ENCODE results near the gene SMARCC1.
"Not testable (repeated sequence)": the region's sequence is repeated elsewhere in the genome, so short reads cannot be mapped to it uniquely, and the experiment has no call there.

Gene SMARCC1

DNA sequence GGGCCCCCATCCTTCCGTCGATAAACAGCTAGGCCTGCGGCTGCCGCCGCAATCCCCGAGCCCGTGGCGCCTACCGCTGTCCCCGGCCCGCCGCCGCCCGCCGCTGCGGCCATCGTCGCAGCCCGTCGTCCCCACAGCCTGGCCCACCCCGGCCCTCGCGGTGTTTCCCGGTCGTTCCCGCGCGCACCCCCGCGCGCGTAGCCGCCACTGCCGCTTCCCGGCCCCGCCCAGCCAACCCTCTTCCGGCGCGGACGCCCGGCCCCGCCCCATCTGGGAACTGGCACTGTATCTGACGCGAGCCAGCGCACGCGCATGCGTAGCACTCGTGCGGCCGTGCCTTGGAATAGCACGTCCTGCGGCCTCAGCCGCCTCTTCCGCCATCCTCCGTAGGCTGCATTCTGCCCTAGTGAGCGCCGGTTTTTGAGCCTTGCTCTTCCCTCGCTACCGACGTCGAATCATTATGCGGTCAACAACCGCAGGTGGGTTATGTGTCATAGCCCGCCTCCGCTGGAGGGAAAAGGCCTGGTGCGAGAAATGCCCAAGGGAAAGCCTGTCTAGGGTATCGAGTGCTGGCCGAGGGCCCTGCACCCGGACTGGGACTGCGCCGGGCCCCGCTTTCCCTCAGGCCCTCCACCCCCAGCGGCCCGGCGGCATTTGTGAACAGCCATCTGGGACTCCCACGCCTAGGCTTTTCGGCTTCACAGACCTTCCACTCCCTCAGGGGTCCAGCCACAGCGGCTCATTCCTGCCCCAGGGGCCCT is at the start of gene SMARCC1:
Gene SMARCC1, minus strand, starts transcription at position 209 of the 761 bp plus-strand sequence. Its CDS starts 96 bp downstream, at position 113.
- DNase-seq = peak; percentile 99

DNA sequence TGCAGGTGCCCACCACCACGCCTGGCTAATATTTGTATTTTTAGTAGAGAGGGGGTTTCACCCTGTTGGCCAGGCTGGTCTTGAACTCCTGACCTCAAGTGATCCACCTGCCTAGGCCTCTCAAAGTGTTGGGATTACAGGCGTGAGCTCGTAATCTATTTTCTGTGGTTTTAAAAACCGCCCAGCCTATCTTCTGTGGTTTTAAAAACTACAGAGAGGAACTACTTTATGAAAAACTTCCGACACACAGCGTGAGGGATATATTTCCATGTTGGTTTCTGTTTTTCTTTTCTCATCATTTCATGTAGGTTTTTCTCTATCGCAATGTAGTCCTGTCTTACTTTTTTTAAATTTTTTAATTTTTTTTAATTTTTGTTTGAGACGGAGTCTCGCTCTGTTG is 47.8 kb upstream of the SMARCC1 start:
- not testable (repeated sequence) for DNase-seq

DNA sequence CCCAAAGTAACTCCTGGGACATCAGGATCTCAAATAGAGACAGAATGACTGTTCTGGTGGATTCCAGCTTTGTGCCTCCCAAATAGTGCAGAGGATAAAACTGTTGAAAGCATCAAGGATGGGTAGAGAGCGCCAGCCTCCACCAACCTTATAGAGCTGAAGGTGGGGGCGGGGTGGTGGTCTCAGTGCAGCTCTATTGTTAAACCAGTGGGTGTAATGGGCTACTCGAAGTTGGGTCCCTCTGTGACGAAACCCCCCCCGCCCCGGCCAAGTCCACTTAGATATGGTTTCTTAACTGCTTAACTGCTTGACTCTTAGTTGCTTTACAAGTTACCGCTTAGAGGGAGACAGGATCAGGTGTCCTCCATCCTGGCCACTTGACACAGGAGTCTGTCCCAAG is 43.9 kb upstream of the SMARCC1 start:
- no peak for DNase-seq

DNA sequence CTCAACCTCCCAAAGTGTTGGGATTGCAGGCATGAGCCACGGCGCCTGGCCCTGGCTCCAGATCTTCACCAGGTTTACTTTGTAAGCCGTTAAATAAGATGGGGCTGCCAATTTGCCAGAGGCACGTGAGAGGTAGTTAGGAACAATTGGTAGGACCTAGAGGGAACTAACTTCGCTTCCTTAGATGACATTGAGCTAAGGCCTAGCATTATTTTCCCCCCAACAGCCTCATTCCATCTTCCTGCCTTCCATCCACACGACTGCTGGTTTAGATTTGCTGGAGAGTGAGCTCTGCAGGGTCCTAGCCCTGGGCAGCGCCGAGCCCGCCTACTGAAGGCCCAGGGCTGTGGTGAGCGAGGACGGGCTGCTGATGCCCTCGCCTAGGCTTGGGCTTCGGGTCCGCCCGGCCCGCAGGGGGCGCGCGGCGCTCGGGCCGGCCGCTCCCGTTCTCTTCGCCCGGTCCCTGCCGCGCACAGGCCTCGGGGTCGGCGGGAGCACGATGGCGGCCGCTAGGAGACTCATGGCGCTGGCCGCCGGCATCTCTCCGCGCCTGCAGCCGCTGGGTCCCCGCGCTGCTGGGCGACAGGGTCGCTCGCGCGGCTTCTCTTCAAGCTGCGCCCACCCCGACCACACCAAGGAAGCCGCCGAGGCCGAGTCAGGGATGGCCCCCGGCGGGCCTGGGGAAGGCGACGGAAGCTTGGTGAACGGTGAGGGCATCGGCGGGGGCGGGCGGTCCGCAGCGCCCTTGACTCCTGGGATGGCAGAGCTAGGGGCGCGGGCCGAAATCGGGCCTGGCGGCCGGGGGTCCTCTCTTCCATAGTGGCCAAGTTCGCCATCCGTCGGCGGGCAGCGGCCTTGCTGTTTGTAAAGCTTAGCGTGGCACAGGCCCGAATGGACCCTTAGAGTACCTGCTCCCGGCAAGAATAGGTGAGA is 43.1 kb upstream of the SMARCC1 start:
- DNase-seq = peak; percentile 81

DNA sequence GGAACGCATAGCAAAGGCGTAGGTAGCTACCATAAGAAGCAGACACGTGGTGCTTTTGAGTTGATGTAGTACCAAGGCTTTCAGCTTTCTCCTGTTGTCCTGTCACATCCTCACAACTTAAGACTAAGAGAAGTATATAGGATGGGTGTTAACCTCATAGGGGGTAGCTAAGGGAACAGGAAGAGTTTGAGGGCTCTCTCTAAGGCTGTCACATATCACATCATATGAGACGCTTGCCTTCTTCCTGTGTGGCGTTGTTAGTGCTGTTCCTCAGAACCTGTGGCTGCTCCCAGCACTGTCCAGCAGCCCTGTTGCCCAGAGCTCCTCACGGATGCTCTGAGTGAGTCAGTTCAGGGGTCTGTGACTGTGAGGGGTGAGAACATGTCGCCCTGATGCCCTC is 35.9 kb upstream of the SMARCC1 start:
- no peak for DNase-seq

DNA sequence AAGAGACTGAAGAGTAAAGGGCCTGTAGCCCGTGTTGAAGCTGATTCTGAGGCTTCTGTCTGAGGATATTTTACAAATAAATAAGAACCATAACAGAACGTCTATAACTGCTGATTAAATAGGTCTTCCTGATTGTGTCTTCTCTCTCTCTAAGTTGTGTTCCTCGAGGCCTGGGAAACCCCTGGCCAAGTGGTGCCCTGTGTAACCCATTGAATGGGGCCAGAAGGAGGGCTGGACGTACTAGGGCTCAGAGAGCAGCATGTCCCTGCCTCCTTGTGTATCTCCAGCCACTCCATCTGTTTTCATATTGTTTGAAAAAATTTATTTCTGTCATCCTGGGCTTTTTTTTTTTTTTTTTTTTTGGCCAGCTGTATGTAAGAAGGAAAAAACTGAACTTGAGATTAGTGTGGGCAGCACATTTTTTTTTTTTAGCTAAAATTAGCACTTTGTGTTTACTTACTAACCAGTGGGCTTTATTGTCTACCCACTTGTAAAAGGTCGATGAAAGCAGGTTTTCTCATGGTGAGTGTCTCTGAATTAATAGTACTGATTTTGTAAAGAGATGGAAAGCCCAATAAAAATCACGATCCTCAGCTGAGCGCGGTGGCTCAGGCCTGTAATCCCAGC is 32.0 kb upstream of the SMARCC1 start:
- DNase-seq = no peak

DNA sequence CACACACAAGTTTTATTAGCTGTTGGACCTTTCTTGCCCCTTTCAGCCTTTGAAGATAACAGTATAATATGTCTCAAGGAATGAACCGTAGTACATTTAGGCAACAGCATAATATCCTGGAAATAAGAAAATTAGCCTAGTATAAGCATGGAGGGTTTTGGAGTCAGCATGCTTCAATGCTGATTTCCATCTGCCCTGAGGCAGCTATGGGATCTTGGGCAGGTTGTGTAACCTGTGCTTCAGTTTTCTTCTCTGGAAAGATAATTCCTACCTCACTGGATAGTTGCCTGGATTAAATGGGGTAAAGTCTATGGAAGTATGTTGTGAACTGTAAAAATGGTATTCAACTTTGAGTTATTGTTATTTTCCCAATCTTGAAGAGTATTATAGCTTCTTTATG is 22.9 kb upstream of the SMARCC1 start:
- DNase-seq = no peak

DNA sequence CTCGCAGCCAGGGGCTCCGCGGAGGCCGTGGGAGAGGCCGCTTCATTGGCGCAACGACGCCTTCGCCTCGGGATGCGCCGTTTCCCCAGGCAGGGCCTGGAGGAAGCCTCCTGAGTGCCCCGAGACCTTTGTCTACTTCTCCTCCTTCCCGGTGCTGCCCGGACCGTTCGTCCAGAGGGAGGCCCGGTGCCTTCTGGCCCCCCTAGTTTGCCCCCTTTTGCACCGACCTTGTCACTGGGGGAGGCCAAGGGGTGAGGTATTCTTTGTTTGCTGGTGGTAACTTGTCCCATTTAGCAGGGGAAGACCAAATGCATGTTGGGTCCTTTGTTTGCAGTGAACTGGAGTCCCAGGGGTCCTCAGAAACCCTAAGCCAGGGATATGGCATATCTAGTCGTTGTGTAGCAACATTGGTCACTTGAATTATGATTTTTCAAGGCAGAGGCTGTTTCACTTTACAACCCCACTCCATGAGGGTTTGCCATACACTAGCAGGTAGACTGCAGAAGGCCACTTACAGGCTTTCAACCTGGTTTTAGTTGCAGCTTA is 21.9 kb upstream of the SMARCC1 start:
- DNase-seq = no peak

DNA sequence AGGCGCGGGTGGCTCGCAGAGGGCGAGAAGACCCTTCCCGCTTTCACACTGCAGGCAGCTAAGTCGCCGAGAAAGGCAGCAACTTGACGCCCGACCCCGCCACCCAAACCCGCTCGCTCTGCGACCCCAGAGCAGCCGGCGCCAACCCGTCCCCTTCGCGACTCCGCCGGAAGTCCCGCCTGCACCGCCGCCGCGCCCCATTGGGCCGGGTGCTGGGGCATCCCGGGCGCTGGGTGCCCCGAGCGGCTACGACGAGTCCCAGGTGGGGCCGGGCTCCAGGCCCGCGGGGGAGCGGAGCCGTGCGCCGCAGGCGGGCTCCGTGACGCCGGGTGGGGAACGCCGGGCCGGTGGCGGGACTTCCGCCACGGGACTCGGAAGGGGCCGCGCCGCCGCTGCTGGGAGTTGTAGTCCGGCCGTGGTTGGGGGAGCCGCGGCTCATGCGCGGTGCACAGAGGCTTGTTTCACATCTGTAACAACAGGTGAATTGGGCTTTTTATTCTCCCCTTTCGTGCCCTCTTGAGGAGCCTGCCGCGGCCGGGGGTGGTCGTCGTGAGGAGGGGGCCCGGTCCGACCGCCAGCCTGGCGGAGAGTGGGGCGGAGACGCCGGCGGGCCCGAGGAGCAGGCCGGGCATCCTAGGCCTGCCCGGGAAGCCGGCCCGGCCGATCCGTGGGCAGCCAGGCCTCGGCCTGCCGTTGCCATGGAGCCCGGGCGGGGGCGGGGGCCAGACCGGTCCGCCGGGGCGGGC is 21.2 kb upstream of the SMARCC1 start, which contains the start of gene DHX30:
Gene DHX30, plus strand, starts transcription at position 405 of the 746 bp plus-strand sequence. CDS start 7,546 bp downstream, outside the sequence.
- peak; percentile 87 for DNase-seq

DNA sequence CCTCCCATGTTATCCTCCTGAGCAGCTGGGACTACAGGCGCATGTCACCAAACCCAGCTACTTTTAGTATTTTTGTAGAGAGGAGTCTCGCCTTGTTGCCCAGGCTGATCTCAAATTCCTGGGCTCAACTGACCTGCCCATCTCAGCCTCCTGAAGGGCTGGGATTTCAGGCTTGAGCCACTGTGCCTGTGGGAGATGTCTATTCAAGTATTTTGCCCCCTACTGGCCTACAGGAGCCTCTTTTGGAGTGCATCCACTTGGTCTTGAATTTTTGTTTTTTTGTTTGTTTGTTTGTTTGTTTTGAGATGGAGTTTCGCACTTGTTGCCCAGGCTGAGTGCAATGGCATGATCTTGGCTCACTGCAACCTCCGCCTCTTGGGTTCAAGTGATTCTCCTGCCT is 18.0 kb upstream of the SMARCC1 start:
- DNase-seq = no peak

DNA sequence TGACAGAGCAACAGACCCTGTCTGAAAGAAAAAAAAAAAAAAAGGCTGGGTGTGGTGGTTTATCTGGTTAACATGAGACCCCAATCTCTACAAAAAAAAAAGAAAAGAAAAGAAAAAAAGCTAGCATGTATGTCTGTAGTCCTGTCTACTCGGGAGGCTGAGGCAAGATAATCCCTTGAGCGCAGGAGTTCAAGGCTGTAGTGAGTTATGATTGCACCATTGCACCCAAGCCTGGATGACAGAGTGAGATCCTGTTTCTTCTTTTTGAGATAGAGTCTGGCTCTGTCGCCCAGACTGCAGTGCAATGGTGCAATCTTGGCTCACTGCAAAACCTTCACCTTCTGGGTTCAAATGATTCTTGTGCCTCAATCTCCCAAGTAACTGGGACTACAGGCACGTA is 12.9 kb upstream of the SMARCC1 start:
- DNase-seq = no peak

DNA sequence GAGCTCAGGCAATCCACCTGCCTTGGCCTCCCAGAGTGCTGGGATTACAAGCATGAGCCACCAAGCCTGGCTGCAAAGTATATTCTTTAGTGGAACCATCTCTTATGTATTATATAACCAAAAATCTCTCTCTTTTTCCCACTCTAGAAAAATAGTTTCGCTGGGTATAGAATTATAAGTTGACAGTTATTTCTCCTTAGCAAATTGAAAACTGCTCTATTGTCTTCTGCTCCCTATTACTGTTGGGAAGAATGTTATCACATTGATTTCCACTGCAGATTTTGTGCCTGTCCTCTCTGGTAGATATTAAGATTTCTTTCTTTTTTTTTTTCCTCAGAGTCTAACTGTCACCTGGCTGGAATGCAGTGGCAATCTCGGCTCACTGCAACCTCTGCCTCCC is 11.0 kb upstream of the SMARCC1 start:
- no peak for DNase-seq

DNA sequence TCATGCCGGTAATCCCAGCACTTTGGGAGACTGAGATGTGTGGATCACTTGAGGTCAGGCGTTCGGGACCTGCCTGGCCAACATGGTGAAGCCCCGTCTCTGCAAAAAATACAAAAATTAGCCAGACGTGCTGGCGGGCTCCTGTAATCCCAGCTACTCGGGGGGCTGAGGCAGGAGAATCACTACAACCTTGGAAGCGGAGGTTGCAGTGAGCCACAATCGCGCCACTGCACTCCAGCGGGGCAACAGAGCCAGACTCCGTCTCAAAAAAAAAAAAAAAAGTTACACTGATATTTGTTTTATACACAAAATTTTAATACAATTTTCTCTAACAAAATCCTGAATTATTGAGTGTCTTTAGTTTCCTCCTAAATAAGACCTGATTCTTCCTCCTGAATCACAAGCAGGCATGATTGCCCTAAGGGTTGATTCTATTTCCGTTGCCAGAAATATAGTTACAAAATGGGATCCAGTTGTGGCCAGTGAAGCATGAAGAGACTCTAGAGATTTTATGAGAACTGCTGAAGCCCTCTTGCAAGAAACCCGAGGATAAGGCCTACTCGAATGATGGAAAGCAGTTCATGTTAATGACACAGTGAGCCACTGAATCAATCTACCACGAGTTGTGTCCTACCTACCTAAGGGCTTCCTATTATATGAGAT is 9.6 kb upstream of the SMARCC1 start:
- no peak for DNase-seq

DNA sequence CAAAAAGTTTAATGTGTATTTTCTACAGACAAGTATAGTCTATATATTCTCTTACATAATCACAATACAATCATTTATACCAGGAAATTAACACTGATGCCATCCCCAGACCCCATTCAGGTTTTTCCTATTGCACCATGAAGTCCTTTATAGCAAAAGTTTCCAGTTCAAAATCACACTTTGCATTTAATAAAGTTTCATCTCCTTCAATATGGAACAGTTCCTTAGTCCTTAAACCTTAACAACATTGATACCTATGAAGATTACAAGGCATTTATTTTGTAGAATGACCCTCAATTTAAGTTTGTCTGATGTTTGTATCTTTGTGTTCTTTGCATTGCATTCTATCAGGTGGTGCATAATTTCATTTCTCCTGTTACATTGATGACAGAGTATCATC is 2.0 kb upstream of the SMARCC1 start:
- no peak for DNase-seq

DNA sequence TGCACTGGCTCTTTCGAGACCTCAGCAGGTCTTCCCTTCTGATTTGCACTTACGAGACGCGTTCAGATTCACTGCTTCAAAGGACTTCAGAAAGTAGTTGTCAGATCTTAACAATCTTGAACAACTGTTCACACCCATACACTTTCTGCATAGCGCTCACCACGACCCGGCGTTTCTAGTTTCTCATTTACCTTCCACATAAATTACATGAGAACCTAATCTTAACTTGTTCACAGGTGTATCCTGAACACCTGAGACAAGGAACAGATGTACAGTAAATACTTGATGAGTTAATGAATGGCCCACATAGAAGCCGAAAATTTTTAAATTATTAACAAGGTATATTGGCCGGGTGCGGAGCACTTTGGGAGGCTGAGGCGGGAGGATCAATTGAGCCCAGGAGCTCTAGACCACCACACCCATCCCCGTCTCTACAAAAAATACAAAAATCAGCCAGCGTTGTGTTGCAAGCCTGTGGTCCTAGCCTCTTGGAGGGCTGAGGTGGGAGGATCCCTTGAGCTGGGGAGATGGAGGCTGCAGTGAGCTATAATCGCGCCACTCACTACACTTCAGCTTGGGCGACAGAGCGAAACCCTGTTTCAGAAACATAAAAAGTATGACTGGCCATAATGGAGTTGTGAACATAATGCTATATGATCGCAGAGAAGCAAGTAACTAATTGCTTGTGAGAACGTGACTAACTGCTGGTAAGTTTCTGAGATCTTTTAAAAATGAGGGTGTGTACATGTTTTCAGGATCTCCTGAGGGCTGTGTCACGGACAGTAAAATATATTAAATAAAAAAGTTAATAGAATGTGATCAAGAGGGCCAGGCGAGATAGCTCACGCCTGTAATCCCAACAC is 984 bp upstream of the SMARCC1 start:
- DNase-seq = no peak

DNA sequence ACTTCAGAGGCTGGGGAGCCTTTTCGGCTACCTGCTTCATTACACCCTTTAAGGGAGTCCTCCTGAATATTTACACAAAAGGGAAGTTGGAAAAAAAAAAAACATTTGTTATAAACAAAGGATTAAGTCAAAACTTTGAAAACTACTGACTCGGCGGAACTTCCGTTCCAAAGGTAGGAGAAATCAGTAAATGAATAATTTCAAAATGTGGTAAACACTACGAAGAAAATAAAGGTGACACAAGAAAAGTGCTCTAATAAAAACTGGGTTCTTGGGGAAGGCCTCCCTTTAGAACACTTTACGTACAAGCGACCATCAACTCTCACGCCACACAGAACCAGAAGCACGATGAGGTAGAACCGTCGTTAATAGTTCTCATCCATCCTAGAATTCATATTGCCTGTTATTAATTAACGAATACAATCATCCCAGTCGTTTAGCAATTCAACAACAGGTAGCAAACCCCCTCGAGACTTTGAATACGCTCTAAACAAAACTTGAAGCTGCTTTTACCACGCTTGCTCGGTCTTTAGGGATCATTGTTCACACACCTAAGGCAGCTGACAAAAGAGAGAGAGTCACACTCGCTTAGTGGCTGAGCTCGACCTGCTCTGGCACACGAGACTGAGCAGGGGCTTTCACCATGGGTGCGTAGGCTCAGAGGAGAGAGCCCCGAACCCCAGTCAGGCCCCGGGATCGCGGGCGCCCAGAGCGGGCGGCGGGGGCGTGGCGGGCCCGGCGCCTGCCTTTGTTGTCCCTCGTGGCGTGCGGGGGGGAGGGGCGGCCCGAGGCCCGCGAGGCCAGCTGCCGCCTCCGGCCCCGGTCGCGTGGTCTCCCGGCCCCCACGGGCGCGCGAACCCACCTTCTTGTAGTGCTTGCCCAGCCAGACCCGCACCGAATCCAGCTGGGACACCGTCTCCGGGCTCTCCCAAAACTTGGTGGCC is 680 bp downstream of the SMARCC1 start:
- peak; percentile 68 for DNase-seq

DNA sequence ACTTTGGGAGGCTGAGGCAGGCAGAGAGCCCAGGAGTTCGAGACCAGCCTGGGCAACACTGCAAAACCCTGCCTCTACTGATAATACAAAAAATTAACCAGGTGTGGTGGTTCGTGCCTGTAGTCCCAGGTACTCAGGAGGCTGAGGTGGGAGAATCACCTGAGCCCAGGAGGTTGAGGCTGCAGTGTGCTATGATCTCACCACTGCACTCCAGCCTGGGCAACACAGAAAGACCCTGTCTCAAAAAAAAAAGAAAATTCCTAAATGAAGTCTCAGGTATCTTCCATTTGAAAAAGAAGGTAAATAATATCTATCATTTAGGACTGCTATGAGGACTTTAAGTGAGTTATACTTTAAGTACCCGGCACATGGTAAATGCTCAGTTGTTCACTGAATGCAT is 2.9 kb downstream of the SMARCC1 start:
- DNase-seq = no peak

DNA sequence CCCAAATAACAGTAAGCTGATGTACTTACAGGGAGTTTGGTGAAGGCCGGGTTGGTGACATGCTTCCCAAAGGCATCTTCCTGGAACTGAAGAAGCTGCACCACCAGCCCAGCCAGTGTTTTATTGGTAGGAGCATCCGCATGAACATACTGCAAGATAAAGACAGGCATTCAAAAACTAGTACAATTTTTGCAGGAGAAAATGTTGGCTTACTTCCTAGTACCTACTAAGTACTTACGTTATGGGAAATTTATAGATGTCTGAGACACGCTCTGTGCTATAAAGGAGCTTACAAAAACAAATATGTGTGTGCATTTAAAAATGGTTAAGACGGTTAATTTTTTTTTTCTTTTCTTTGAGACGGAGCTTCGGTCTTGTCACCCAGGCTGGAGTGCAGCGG is 8.9 kb downstream of the SMARCC1 start:
- no peak for DNase-seq

DNA sequence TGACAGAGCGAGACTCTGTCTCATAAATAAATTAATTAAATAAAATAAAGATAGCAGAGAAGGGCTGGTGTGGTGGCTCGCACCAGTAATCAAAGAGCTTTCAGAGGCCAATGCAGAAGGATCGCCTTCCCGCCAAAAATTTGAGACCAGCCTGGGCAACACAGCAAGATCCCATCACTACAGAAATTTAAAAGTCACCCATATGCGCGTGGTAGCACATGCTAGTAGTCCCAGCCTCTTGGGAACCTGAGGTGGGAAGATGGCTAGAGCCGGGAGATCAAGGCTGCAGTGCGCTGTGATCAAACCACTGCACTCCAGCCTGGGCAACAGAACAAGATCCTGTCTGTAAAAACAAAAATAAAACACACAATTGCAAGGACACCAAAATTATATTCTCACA is 9.6 kb downstream of the SMARCC1 start:
- DNase-seq = no peak

DNA sequence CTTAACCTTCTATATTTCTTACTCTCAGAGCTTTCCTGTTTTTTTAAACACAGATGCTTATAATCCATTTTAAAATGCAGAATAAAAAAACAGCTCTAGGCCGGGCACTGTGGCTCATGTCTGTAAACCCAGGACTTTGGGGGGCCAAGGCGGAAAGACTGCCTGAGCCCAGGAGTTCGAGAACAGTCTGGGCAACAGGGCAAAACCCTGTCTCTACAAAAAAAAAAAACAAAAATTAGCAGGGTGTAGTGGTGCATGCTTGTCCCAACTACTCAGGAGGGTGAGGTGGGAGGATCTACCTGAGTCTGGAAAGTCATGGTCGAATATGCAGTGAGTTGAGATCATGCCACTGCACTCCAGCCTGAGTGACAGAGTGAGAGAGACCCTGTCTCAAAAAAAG is 15.5 kb downstream of the SMARCC1 start:
- no peak for DNase-seq

Measured in CD4-positive, alpha-beta T cell treated with Interleukin-6 for 4 hours (primary cell).